GM21717 (cell line): ENCODE measurements around the gene VPS9D1.
A peak's percentile ranks its signal among the peaks of the same experiment; 100 is the strongest.
"Not testable (repeated sequence)": the region's sequence is repeated elsewhere in the genome, so short reads cannot be mapped to it uniquely, and the experiment has no call there.

Source experiments
- ATAC-seq: cut with Tn5 transposase; IDR thresholded peaks from one replicate; pipeline ENCODE4 v1.9.1; 2021; ENCODE audit warnings: mild to moderate bottlenecking, moderate library complexity; ENCODE audit not compliant: unreplicated experiment

VPS9D1 gene

GRCh38 chr16:89695086-89695874 lies 25.4 kb downstream of the VPS9D1 start:
- no peak for ATAC-seq

- not testable (repeated sequence) for ATAC-seq
Measured at GRCh38 chr16:89694784-89695085, 26.0 kb downstream of the VPS9D1 start.

- ATAC-seq, result no peak
Measured at GRCh38 chr16:89693931-89694783, 26.5 kb downstream of the VPS9D1 start.

- ATAC-seq, result no peak
Measured at GRCh38 chr16:89693289-89693731, 27.4 kb downstream of the VPS9D1 start.

- ATAC-seq, result no peak
Measured at GRCh38 chr16:89691986-89692569, 28.6 kb downstream of the VPS9D1 start.

GRCh38 chr16:89691231-89691985 lies 29.3 kb downstream of the VPS9D1 start:
- no peak for ATAC-seq

GRCh38 chr16:89690392-89690901 lies 30.3 kb downstream of the VPS9D1 start:
- ATAC-seq, result no peak

- not testable (repeated sequence) for ATAC-seq
Measured at GRCh38 chr16:89689621-89690020, 31.1 kb downstream of the VPS9D1 start.

- ATAC-seq, result no peak
Measured at GRCh38 chr16:89689142-89689541, 31.6 kb downstream of the VPS9D1 start.

GRCh38 chr16:89688395-89688794 lies 32.3 kb downstream of the VPS9D1 start:
- no peak for ATAC-seq

- peak; percentile 22 for ATAC-seq
Measured at GRCh38 chr16:89687092-89687940, 33.4 kb downstream of the VPS9D1 start.

- ATAC-seq, result peak; percentile 69
Measured at GRCh38 chr16:89686520-89687091, 34.1 kb downstream of the VPS9D1 start, which contains the start of gene CDK10. Gene CDK10, plus strand, starts transcription at chr16:89686689. Its CDS starts 22 bp downstream, at chr16:89686711.

- ATAC-seq, result no peak
Measured at GRCh38 chr16:89685916-89686315, 34.8 kb downstream of the VPS9D1 start.

- ATAC-seq, result no peak
Measured at GRCh38 chr16:89678258-89678657, 42.4 kb downstream of the VPS9D1 start.

GRCh38 chr16:89672177-89672941 lies 48.3 kb downstream of the VPS9D1 start:
- no peak for ATAC-seq

GRCh38 chr16:89671565-89671964 lies 49.1 kb downstream of the VPS9D1 start:
- not testable (repeated sequence) for ATAC-seq

- no peak for ATAC-seq
Measured at GRCh38 chr16:89670496-89671431, 49.9 kb downstream of the VPS9D1 start.
